ENCODE results near the gene ARHGAP15.

Gene ARHGAP15

DNA sequence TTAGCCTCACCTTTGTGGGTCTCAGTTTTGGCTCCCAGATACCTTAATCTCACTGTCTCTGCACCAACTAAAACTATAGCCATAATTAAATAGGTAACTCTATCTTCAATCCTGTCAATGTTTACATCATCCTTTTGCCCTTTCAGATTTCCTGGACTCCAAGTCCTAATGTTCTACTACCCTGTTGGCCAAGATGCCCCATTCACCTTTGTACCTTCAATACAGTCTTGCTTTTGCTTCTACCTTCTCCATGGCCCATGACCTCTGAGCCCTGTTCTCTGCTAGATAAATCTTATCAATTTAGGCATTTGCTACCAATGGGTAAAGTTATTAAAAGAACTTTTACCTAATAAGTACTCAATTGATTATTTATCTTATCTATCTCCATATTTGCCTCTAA, 635.5 kb downstream of the ARHGAP15 start:
- DNase-seq (ENCODE audit: low spot score), result no peak

- DNase-seq (ENCODE audit: low spot score), result no peak
Observed at GRCh38 chr2:143768991-143769390, 639.8 kb downstream of the ARHGAP15 start.

DNA sequence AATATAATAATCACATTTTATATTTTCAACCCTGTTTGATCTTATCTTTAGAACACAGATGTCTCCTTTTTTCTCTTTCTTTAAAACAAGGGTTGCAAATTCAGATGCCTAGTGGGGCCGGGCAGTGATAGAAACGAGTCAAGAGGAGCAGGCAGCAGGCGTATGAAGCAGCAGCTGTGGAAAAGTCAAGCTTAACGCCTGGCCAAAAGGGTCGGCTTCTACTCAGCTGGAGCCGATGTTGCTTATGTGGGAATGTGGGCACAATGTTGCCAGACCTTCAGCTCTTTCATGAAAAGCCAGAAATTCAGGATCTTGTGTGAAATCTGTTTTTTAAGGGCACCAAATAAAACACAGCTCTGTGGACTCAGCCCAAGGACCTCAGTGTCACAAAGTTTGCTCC, 642.7 kb downstream of the ARHGAP15 start:
- no peak for DNase-seq (ENCODE audit: low spot score)

DNA sequence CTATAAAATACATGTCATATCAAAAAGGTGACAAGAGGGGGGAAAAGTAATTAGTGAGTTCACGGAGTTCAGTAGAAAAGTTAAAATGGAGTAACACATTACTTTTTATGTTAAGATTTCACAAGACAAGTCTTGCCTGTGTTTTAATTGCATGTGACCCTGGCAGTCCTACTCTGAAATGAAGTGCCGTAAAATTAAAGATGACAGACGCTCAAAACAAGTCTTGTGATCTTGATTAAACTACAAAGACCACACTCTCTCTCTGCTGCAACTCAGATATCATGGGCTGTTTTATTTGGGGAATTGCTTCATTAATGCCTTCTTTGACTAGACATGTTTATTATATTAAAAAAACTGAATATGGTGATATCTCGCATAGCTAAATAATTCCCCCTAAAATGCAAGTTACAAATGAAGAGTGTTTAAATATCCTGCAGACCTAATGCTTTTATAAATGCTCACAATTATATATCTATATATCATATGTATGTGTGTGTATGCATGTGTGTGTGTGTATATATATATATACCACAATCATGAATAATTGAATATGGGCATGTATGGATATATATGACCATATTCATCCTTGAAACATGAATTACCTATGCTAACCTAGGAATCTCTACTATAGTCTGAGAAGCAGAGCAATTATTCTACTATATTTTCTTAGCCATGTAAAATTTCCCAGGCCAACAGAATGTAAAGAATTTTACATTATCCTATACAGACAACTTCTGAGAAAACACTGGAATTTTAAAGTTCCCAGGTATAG, 647.5 kb downstream of the ARHGAP15 start:
- DNase-seq (ENCODE audit: low spot score), result no peak

- no peak for DNase-seq (ENCODE audit: low spot score)
Observed at GRCh38 chr2:143779021-143779420, 649.8 kb downstream of the ARHGAP15 start.

GRCh38 chr2:143786026-143786765, 657.0 kb downstream of the ARHGAP15 start:
- no peak for DNase-seq (ENCODE audit: low spot score)

DNA sequence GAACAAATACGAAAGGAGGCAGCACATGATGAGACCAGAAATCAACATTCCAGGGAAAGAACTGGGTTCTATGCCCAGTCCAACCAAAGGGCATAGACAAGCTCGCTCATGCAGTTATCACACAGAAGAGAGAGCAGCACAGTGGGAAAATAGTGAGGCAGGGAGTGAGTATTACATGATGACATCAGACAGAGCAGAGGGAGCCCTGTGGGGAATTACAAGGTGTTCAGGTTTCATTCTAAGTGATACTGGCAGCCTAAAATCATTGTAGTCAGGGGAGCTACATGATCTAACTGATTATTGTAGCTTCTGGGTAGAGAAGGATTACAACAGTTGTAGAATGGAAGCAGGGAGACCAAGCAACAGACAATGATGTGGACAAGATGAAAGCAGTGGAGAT, 658.5 kb downstream of the ARHGAP15 start:
- no peak for DNase-seq (ENCODE audit: low spot score)

DNA sequence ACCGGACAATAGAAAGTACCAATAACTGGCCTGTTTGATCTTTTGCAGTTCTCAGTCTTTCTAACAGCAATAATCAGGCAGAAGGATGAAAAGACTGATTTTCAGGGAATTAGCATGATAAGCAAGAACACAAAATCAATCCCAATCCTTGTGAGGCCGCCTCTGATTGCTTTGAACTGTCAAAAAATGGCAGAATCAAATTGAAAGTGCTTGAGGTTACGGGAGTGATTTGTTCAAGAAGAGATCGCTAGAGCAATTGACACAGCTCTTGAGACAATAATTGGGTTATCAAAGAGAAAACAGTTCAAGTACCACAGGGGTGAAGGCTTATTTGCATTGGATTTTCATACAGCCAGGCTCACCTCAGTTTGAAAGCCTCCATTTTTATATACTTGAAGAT, 663.4 kb downstream of the ARHGAP15 start:
- no peak for DNase-seq (ENCODE audit: low spot score)

GRCh38 chr2:143793381-143793780, 664.2 kb downstream of the ARHGAP15 start:
- no peak for DNase-seq (ENCODE audit: low spot score)

DNA sequence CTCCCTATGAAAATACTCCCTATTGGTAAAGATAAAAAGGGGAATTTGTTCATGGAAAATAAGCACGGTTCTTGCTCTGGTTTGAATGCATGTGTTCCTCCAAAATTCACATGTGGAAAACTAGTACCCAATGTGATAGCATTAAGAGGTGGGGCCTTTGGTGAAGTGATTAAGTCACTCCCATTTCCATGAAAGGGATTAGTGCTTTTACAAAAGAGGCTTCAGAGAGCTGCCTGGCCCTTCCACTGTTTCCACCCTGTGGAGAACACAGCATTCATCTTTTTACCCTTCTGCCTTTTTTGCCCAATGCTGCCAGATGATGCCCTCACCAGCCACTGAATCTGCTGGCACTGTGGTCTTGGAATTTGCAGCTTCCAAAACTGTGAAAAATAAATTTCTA, 666.8 kb downstream of the ARHGAP15 start:
- DNase-seq (ENCODE audit: low spot score), result no peak

- DNase-seq (ENCODE audit: low spot score), result no peak
Observed at GRCh38 chr2:143801561-143801960, 672.3 kb downstream of the ARHGAP15 start.

DNA sequence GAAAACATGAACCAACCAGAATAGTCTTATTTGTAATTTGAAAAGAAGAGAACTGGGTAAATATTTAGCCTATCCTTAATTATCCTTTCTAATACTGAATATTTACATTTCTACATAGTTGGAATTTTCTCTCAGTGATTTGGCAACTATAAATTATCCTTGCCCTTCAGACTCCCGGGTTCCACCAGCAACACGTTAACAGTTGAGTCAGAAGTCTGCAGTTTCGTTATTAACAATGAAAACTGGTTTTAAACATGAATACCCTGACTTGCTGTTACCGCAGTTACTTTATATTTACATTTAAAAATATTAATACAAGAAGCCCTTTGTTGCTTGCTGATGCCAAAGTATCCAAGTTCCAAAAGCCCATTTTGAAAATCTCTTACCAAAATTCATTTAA, 673.0 kb downstream of the ARHGAP15 start:
- no peak for DNase-seq (ENCODE audit: low spot score)

DNA sequence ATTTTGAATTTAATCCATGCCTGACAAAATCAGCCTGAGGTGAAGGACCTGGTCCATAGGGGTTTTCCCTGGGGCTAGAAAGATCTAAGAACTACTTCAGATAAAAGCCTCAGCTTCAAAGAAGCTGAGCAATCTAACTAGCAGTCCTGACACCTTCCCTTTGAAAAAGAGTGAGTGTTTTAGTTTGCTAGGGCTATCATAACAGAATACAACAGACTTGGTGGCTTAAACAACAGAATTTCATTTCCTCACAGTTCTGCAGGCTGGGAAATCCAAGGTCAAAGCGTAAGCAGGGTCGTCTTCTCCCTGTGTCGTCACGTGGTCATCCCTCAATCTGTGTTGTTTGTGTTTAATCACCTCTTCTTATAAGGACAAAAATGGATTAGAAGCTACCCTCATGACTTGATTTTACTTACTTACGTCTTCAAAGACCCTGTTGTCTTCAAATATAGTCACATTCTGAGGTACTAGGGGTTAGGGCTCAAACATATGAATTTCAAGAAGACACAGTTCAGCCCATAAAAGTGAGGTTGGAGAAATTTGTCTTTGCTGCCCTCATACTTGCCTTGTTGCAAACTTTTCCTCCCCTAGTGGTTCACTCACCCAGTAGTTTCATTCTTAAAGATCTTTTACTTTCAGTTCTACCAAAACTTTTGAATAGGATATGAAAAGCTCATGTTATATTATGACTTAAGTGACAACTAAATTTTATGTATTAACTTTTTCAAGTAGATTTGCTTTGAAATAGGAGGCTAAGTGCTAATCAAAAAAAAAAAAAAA, 673.8 kb downstream of the ARHGAP15 start:
- DNase-seq (ENCODE audit: low spot score), result peak; percentile 4

DNA sequence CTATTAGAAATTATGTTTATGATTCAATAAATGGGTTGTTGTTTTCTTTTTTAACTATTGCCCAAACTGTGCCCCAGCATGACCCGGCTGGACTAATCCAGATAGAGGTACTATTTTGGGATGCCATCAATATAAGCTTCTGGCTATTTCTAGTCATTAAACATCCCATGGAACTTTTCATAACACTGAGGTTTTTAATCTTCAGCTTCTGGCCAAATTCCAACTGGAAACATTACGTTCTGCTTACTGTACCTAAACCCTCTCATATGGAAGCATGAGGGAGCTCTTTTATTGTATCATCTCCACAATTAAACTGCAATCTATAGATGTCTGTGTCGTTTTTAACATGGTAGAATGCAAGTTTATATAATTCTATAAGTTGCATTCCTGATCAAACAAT, 674.7 kb downstream of the ARHGAP15 start:
- DNase-seq (ENCODE audit: low spot score), result no peak

- no peak for DNase-seq (ENCODE audit: low spot score)
Observed at GRCh38 chr2:143805666-143806065, 676.4 kb downstream of the ARHGAP15 start.

- DNase-seq (ENCODE audit: low spot score), result no peak
Observed at GRCh38 chr2:143807192-143807591, 678.0 kb downstream of the ARHGAP15 start.

DNA sequence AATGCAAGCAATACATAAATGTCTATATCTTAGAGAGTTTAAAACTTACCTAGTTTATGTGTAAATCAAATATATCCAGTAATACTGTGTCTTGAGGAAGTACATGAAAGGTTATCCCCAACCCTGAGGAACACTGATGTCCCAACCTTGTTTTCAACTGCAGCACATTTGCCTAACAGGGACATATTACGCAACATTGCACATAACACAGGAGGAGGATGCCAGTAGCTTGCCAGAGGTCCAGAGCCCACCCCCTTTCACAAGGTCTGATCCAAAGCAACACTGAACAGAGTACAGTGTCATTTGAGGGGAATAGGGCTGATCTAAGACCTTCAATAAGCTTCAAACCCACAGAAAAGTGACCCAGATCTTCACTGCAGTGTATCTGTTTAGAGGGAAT, 678.5 kb downstream of the ARHGAP15 start:
- no peak for DNase-seq (ENCODE audit: low spot score)

DNA sequence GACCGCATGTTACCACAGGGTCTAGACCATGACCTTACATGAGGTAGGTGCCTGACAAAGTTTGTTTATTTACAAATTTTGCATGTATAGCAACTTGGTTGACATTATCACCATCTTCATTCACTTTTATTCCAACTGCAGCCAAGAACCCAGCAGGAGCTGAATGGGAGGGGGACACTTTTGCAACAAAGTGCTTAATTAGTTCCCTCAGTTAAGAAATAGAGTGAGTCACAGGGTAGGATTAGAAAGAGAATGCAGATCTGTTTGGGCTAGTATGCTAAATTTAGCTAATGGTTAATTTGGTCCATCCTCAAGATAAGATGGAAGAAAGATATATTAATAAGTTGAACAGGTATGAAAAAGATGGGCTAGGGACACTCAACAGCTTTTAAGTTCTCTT, 678.9 kb downstream of the ARHGAP15 start:
- no peak for DNase-seq (ENCODE audit: low spot score)

DNA sequence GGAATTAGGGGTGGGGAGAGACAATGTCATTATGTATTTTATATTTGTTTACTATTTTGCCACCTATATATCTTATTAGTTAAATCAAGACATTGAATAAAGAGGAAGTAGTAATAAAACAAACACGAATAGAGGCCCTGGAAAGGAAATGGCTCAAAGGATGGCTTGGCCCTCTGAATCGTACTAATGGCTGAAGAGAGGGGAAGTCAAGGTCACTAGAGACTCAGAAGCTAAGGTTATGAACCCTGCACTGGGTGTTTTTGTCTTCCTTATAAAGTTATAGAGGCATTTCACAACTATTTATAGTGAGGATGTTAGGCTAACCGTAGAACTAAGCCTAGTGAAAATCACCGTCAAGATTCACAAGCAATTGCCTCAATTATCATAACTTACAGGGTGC, 685.9 kb downstream of the ARHGAP15 start:
- no peak for DNase-seq (ENCODE audit: low spot score)

DNA sequence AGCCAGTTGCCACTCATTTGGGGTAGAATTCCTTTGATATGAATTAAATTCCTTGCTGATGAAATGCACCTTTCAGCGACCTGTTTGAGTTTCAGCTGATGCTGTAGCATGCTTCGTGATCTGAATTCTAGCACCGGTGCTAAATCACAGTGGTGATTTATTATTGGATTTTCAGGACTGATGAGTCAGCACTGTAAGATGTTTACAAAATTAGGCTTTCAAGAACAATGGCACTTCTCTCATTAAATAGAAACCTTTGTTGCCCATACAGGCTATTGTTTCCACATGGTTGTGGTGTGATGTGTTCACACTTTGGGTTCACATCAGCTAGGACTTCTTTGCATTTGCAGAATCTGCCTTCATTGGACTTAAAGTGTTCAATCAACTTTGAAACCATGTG, 687.7 kb downstream of the ARHGAP15 start:
- no peak for DNase-seq (ENCODE audit: low spot score)

All from germinal center (tissue), 1 donor.